Measurements from ENCODE around the gene TULP1. TPM values are rescaled to one million over a fixed set of nuclear protein-coding genes. Genes with fewer than 3 reads are reported as not detected.
A peak's percentile ranks its signal among the peaks of the same experiment; 100 is the strongest.

The TULP1 gene
- total and polyA plus RNA-seq, 2 of the 13 experiments (the other 11 are each of a cell fraction or from before 2014, with no cell fraction given): not detected

- H2AFZ ChIP-seq (ENCODE audit: low read length): no peak overlapping the region
- in situ Hi-C loops (cut with HindIII; ENCODE audit: extremely low pct_ligation_motif_present, low pct_unique_long_range_greater_than_20kb) (loop anchor here (5.0 kb wide), 1 partner anchor 172 kb away; the partner anchor contains the start of gene DEF6), intact Hi-C loops (cut with micrococcal nuclease; ENCODE audit: unreplicated experiment) (loop anchor here (1.0 kb wide), 4 partner anchors 17 to 172 kb away; partner anchors contain the start of genes DEF6, FANCE and PPARD)
- no peaks in the 10 kb centered on the region; a peak in 1 of 5 replicates for H3K27me3 ChIP-seq (ENCODE audit: control insufficient read depth in 1 of 2, insufficient read depth in 2 of 2, low read length in 2 of 2)
- peak overlapping the region; percentile 85 to 98 (median 86) for H3K4me3 ChIP-seq (replicated peaks in 1 of 3; ENCODE audit: insufficient read depth in 1 of 3, low read depth in 2 of 3, low read length in 3 of 3)
- H3K27ac ChIP-seq (ENCODE audit: extremely low read length, insufficient read depth, low read length): peak overlapping the region; percentile 92
- POLR2A ChIA-PET: interaction anchor here (0.8 to 9.7 kb wide), 12 partner anchors 9 to 151 kb away, joined by 3 to 88 read pairs (median 7); partner anchors contain the start of genes FANCE, PPARD and TEAD3
- under 1% methylated on average over 25 of the region's 37 CpGs for WGBS (ENCODE audit: low lambda C conversion rate)
- ATAC-seq (peak; percentile 5), FAIRE-seq (no peak), DNase-seq (ENCODE audit: low spot score) (no peak)
- H3K9ac ChIP-seq (ENCODE audit: insufficient read depth, low read depth, low read length): peak overlapping the region; percentile 99
- peaks cover 30% of the 10 kb centered on the region for H3K79me2 ChIP-seq (ENCODE audit: insufficient read depth, low read length)
- no peaks in the 10 kb centered on the region for H3K9me3 ChIP-seq (ENCODE audit: low read length)
- no TSS peak for BruUV-seq (replicated peaks)
- CTCF ChIA-PET (ENCODE audit: low intra/inter-chr PET ratio, low total read pairs): interaction anchor here (2.0 to 2.4 kb wide), 3 partner anchors 127 to 174 kb away, joined by 14 to 28 read pairs (median 27); partner anchors contain the start of genes DEF6 and PPARD
- H3K36me3 ChIP-seq (replicated peaks in 1 of 2; ENCODE audit: control insufficient read depth in 1 of 2, insufficient read depth in 2 of 2, low read length in 2 of 2): peaks cover 4 to 31% of the 10 kb centered on the region in 2 experiments
- peaks cover 51% of the 10 kb centered on the region for H4K20me1 ChIP-seq (ENCODE audit: insufficient read depth, low read length)
- peak overlapping the region; percentile 99 for H3K4me2 ChIP-seq (ENCODE audit: low read depth, low read length)
- peaks cover 49% of the 10 kb centered on the region for H3K4me1 ChIP-seq (ENCODE audit: insufficient read depth, low read length)
- TF ChIP-seq KDM5B (CRISPR knock-in tag; IDR thresholded peaks at IDR 0.05; ENCODE audit: borderline replicate concordance) (no peak), ZNF329 (CRISPR knock-in tag; IDR thresholded peaks at IDR 0.05; ENCODE audit: low read depth) (0 out of 2 replicates have a peak, but pooled peaks have one; percentile 24), ZNF354B (CRISPR knock-in tag; IDR thresholded peaks at IDR 0.05) (no peak), HINFP (CRISPR knock-in tag; IDR thresholded peaks at IDR 0.05; ENCODE audit: low read depth) (no peak), FOXO4 (CRISPR knock-in tag; conservative IDR thresholded peaks at IDR 0.05) (no peak), ZFP37 (CRISPR knock-in tag; IDR thresholded peaks at IDR 0.05; ENCODE audit: borderline replicate concordance) (no peak), ZNF224 (CRISPR knock-in tag; IDR thresholded peaks at IDR 0.05) (no peak), ZNF549 (CRISPR knock-in tag; IDR thresholded peaks at IDR 0.05) (no peak), AKAP8 (CRISPR knock-in tag; IDR thresholded peaks at IDR 0.05) (peak; percentile 76), ZBTB14 (CRISPR knock-in tag; IDR thresholded peaks at IDR 0.05) (no peak), E2F1 (CRISPR knock-in tag; IDR thresholded peaks at IDR 0.05) (no peak), ZNF710 (CRISPR knock-in tag; IDR thresholded peaks at IDR 0.05; ENCODE audit: borderline replicate concordance) (peak; percentile 26; the same call in 1 of the 2 replicates), ZKSCAN1 (IDR thresholded peaks at IDR 0.05; ENCODE audit: low read length) (no peak), ZNF326 (CRISPR knock-in tag; IDR thresholded peaks at IDR 0.05; ENCODE audit: borderline replicate concordance) (no peak), ARNT2 (CRISPR knock-in tag; IDR thresholded peaks at IDR 0.05; ENCODE audit: low read depth) (peak; percentile 15; the same call in 1 of the 2 replicates)
These were observed 43.5 kb downstream of the TULP1 start for GRCh38 chr6:35468980-35469750.
